Loucy (cell line): ENCODE measurements around the gene NCOA7.

ENCODE experiments used
- EZH2phosphoT487 ChIP-seq: fragments of 200-600 bp; IDR thresholded peaks from 2 replicates; pipeline ENCODE4 v1.6.1; 2018; ENCODE audit warnings: antibody characterized with exemption, mild to moderate bottlenecking, moderate library complexity, borderline replicate concordance
- TF ChIP-seq, protein P1 (sequence below): fragments of 200-600 bp; sonication (generic); conservative IDR thresholded peaks from 2 replicates; pipeline ENCODE4 v1.5.1; 2014; ENCODE audit warnings: mild to moderate bottlenecking, antibody characterized with exemption, low read length

DNA sequence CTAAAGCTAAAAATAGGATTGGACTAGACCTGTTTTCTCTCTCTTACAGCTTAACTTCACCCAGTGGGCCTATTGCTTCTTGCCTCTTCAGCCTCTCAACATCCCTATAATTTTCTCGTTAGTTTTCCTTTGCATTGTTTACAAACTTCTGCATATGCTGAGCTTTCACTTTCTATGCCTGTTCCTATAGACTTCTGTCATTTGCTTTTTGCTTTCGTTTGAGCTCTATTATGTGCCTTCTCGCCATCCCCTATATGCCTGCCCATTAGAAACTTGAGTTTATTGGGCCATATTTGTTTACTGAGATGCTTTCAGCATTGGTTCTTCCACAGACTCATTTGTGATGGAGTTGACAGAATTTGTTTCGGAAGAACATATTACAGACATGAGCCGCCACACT is 40.9 kb downstream of the NCOA7 start:
- TF ChIP-seq, protein P1, sequence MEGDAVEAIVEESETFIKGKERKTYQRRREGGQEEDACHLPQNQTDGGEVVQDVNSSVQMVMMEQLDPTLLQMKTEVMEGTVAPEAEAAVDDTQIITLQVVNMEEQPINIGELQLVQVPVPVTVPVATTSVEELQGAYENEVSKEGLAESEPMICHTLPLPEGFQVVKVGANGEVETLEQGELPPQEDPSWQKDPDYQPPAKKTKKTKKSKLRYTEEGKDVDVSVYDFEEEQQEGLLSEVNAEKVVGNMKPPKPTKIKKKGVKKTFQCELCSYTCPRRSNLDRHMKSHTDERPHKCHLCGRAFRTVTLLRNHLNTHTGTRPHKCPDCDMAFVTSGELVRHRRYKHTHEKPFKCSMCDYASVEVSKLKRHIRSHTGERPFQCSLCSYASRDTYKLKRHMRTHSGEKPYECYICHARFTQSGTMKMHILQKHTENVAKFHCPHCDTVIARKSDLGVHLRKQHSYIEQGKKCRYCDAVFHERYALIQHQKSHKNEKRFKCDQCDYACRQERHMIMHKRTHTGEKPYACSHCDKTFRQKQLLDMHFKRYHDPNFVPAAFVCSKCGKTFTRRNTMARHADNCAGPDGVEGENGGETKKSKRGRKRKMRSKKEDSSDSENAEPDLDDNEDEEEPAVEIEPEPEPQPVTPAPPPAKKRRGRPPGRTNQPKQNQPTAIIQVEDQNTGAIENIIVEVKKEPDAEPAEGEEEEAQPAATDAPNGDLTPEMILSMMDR, result no peak
- no peak for TF ChIP-seq EZH2phosphoT487
